ENCODE measurements around the gene OTUD3.
"Not testable (repeated sequence)": the region's sequence is repeated elsewhere in the genome, so short reads cannot be mapped to it uniquely, and the experiment has no call there.

GRCh38 chr1:19849307-19849706 lies 32.9 kb upstream of the OTUD3 start:
- TF ChIP-seq CTCF, POLR2A (IDR thresholded peaks at IDR 0.05): not testable (repeated sequence)
